H54 (cell line): ENCODE measurements around the gene FKBP15.

Source experiments
- DNase-seq: peaks from one replicate; pipeline ENCODE4 v3.0.0; 2011; ENCODE audit warnings: low spot score, mixed read lengths; ENCODE audit not compliant: insufficient read length
- FAIRE-seq: peaks from 3 replicates; lab custom pipeline; 2011; peaks lifted over from hg19 to GRCh38; lab: Jason Lieb, UNC
- POLR2A ChIP-seq: IDR thresholded peaks from 2 replicates; pipeline ENCODE4 v1.6.1; 2011; ENCODE audit warnings: low read depth, mild to moderate bottlenecking, low read length

FKBP15 gene

GRCh38 chr9:113221800-113222481, 864 bp upstream of the FKBP15 start:
- TF ChIP-seq POLR2A = no peak
- FAIRE-seq (peak; percentile 62), DNase-seq (peak; percentile 8)

GRCh38 chr9:113220467-113221002, 542 bp downstream of the FKBP15 start:
- FAIRE-seq (peak; percentile 79), DNase-seq (no peak)
- no peak for TF ChIP-seq POLR2A

- TF ChIP-seq POLR2A = no peak
- DNase-seq = no peak
- FAIRE-seq = no peak
These were observed 1.1 kb downstream of the FKBP15 start for GRCh38 chr9:113219969-113220368.

- TF ChIP-seq POLR2A = no peak
- DNase-seq (no peak), FAIRE-seq (peak; percentile 41)
These were observed 1.7 kb downstream of the FKBP15 start for GRCh38 chr9:113219186-113219936.

- peak; percentile 36 for FAIRE-seq
- no peak for TF ChIP-seq POLR2A
These were observed 4.7 kb downstream of the FKBP15 start for GRCh38 chr9:113216406-113216805.

GRCh38 chr9:113215132-113215531, 5.9 kb downstream of the FKBP15 start:
- DNase-seq = no peak
- FAIRE-seq = no peak
- no peak for TF ChIP-seq POLR2A

More at GRCh38 chr9:113216406-113216805, 4.7 kb downstream of the FKBP15 start:
- no peak for DNase-seq

GRCh38 chr9:113210815-113211214, 10.3 kb downstream of the FKBP15 start:
- DNase-seq (no peak), FAIRE-seq (no peak)
- no peak for TF ChIP-seq POLR2A

GRCh38 chr9:113205861-113206260, 15.2 kb downstream of the FKBP15 start:
- TF ChIP-seq POLR2A = no peak
- FAIRE-seq (peak; percentile 11), DNase-seq (no peak)

GRCh38 chr9:113205432-113205831, 15.6 kb downstream of the FKBP15 start:
- no peak for TF ChIP-seq POLR2A
- no peak for DNase-seq
- FAIRE-seq = no peak

- FAIRE-seq (no peak), DNase-seq (no peak)
- no peak for TF ChIP-seq POLR2A
These were observed 21.3 kb downstream of the FKBP15 start for GRCh38 chr9:113199683-113200329.

- FAIRE-seq = no peak
- no peak for DNase-seq
- TF ChIP-seq POLR2A = no peak
These were observed 28.6 kb downstream of the FKBP15 start for GRCh38 chr9:113192455-113192854.

- DNase-seq (peak; percentile 75), FAIRE-seq (peak; percentile 100)
These were observed 33.0 kb downstream of the FKBP15 start for GRCh38 chr9:113187929-113188595.

GRCh38 chr9:113186137-113186755, 34.8 kb downstream of the FKBP15 start:
- TF ChIP-seq POLR2A = no peak
- DNase-seq (no peak), FAIRE-seq (peak; percentile 62)

More at GRCh38 chr9:113187929-113188595, 33.0 kb downstream of the FKBP15 start:
- TF ChIP-seq POLR2A = no peak
